ENCODE results near the gene RER1. TPM values are rescaled to one million over a fixed set of nuclear protein-coding genes. Genes with fewer than 3 reads are reported as not detected.

Gene RER1
- total RNA-seq, 1 donor from 2014 or later, result 99.3 TPM

DNA sequence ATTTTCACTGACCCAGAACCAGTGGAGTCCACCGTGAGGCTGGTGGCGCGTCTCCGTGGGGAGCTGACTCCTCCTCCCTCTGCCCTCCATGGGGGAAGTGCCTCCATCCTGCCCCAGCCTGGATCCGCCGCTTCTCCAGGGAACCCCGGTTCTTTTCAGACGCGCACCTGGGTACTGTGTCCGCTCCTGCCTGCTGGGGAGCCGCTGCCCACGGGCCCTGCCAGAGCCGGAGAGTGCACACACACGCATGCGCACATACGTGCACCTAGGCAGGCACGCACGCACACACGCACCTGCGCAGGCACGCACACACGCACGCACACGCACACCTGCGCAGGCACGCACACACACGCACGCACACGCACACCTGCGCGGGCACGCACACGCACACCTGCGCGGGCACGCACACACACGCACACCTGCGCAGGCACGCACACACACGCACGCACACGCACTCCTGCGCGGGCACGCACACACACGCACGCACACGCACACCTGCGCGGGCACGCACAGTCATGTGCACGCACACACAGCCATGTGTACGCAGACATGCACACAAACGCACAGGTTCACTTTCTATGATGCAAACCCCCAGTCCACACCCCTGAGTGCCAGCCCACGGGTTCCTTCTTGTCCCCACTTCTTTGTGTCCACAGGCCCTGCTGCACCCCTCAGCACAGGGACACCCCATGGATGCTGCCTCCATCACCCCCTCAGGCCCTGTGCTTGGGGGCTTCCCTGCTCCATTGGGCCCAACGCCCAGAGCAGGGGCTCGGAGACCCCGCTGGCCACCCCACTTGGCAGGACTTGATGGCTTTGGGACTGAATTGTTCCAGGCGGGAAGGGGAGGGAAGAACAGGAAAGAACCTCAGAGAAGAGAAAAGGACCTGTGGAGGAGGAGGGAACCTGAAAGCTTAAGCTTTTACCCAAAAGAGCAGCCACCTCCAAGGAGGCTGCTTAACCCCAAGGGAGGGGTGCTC lies 43.0 kb upstream of the RER1 start:
- no peaks in the 10 kb centered on the region for H3K4me1 Mint-ChIP-seq (ENCODE audit: low read depth)
- no peaks in the 10 kb centered on the region for H3K9me3 Mint-ChIP-seq (ENCODE audit: low read depth)
- TF ChIP-seq, protein P1, sequence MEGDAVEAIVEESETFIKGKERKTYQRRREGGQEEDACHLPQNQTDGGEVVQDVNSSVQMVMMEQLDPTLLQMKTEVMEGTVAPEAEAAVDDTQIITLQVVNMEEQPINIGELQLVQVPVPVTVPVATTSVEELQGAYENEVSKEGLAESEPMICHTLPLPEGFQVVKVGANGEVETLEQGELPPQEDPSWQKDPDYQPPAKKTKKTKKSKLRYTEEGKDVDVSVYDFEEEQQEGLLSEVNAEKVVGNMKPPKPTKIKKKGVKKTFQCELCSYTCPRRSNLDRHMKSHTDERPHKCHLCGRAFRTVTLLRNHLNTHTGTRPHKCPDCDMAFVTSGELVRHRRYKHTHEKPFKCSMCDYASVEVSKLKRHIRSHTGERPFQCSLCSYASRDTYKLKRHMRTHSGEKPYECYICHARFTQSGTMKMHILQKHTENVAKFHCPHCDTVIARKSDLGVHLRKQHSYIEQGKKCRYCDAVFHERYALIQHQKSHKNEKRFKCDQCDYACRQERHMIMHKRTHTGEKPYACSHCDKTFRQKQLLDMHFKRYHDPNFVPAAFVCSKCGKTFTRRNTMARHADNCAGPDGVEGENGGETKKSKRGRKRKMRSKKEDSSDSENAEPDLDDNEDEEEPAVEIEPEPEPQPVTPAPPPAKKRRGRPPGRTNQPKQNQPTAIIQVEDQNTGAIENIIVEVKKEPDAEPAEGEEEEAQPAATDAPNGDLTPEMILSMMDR (IDR thresholded peaks at IDR 0.05; ENCODE audit: unreplicated experiment), result no peak
- no peak for DNase-seq (ENCODE audit: low spot score, unreplicated experiment)
- no peak overlapping the region for H3K27ac Mint-ChIP-seq
- no peaks in the 10 kb centered on the region for H3K36me3 Mint-ChIP-seq (ENCODE audit: insufficient read depth)
- H3K4me3 Mint-ChIP-seq (ENCODE audit: low read depth), result no peak overlapping the region
- H3K27me3 Mint-ChIP-seq, result peaks cover 9% of the 10 kb centered on the region

GRCh38 chr1:2349806-2350205 lies 41.8 kb upstream of the RER1 start:
- Mint-ChIP-seq H3K27ac (no peak overlapping the region), H3K27me3 (peaks cover 9% of the 10 kb centered on the region), H3K9me3 (ENCODE audit: low read depth) (no peaks in the 10 kb centered on the region), H3K36me3 (ENCODE audit: insufficient read depth) (no peaks in the 10 kb centered on the region), H3K4me1 (ENCODE audit: low read depth) (no peaks in the 10 kb centered on the region), H3K4me3 (ENCODE audit: low read depth) (no peak overlapping the region)
- DNase-seq (ENCODE audit: low spot score, unreplicated experiment), result no peak
- TF ChIP-seq, protein P1 (IDR thresholded peaks at IDR 0.05; ENCODE audit: unreplicated experiment), result no peak

DNA sequence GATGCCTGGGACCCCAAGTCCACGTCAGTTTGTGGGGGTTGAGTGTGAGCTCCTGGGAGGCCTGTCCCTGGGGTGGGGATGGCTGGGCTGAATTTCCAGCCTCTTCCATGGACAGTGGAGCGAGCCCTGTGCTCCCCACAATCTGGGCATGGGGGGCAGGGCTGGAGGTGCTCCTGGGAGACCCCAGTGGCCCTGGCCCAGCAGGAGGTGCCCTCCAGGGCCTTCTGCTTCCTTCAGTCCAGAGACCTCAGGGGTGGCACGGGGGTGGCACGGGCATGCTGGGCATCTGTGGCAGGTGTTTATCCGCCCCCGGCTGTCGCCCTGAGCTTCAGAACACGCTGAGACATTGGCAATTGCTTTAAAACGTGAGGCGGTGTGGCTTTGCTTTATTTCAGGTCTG lies 41.1 kb upstream of the RER1 start:
- Mint-ChIP-seq H3K27ac (no peak overlapping the region), H3K27me3 (peaks cover 9% of the 10 kb centered on the region), H3K4me1 (ENCODE audit: low read depth) (no peaks in the 10 kb centered on the region), H3K9me3 (ENCODE audit: low read depth) (no peaks in the 10 kb centered on the region), H3K4me3 (ENCODE audit: low read depth) (no peak overlapping the region), H3K36me3 (ENCODE audit: insufficient read depth) (no peaks in the 10 kb centered on the region)
- DNase-seq (ENCODE audit: low spot score, unreplicated experiment), result no peak
- TF ChIP-seq, protein P1 (IDR thresholded peaks at IDR 0.05; ENCODE audit: unreplicated experiment), result no peak

GRCh38 chr1:2350911-2351655 lies 40.6 kb upstream of the RER1 start:
- Mint-ChIP-seq H3K4me3 (ENCODE audit: low read depth) (no peak overlapping the region), H3K4me1 (ENCODE audit: low read depth) (no peaks in the 10 kb centered on the region), H3K9me3 (ENCODE audit: low read depth) (no peaks in the 10 kb centered on the region), H3K27ac (no peak overlapping the region), H3K27me3 (peaks cover 9% of the 10 kb centered on the region), H3K36me3 (ENCODE audit: insufficient read depth) (no peaks in the 10 kb centered on the region)
- DNase-seq (ENCODE audit: low spot score, unreplicated experiment), result no peak
- TF ChIP-seq, protein P1 (IDR thresholded peaks at IDR 0.05; ENCODE audit: unreplicated experiment), result no peak

DNA sequence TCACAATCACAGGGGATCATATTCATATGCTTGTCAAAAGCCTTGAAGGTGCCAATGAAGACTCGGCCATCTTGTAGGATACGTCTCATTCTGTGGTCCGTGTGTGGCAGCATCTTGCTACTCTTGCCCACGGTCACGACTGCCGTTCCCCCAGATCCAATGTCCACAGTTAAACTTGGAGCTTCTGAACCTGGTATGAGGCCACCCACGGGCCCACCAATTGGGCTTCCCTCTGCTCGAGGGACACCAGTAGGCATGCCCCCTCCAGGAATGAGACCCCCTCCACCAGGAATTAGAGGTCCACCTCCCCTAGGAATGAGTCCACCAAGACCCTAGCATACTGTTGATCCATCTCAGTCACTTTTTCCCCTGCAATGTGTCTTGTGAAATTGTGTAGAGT lies 39.9 kb upstream of the RER1 start:
- TF ChIP-seq, protein P1 (IDR thresholded peaks at IDR 0.05; ENCODE audit: unreplicated experiment), result no peak
- H3K36me3 Mint-ChIP-seq (ENCODE audit: insufficient read depth), result no peaks in the 10 kb centered on the region
- H3K4me3 Mint-ChIP-seq (ENCODE audit: low read depth), result no peak overlapping the region
- H3K27me3 Mint-ChIP-seq, result peaks cover 9% of the 10 kb centered on the region
- no peaks in the 10 kb centered on the region for H3K9me3 Mint-ChIP-seq (ENCODE audit: low read depth)
- no peak for DNase-seq (ENCODE audit: low spot score, unreplicated experiment)
- H3K27ac Mint-ChIP-seq, result no peak overlapping the region
- no peaks in the 10 kb centered on the region for H3K4me1 Mint-ChIP-seq (ENCODE audit: low read depth)
